Duodenal mucosa (tissue), 2 donors: ENCODE measurements around the gene U2AF2.

ENCODE experiments used
- H3K27ac ChIP-seq: one replicate; pipeline ENCODE4 v1.7.0; 2013; ENCODE audit warnings: low read depth, low read length
- H3K27me3 ChIP-seq, 2 donors: one replicate each; pipeline ENCODE4 v1.7.0; 2013; ENCODE audit warnings: low read length in 2 of 2, control low read depth in 1 of 2; ENCODE audit not compliant: insufficient read depth in 2 of 2, control insufficient read depth in 1 of 2
- H3K36me3 ChIP-seq, 2 donors: one replicate each; pipeline ENCODE4 v1.7.0; 2013; ENCODE audit warnings: low read length in 2 of 2, control low read depth in 1 of 2; ENCODE audit not compliant: insufficient read depth in 2 of 2, control insufficient read depth in 1 of 2
- H3K4me1 ChIP-seq, 2 donors: one replicate each; pipeline ENCODE4 v1.7.0; 2013; ENCODE audit warnings: low read length in 2 of 2, control low read depth in 1 of 2; ENCODE audit not compliant: insufficient read depth in 2 of 2, control insufficient read depth in 1 of 2
- H3K4me3 ChIP-seq, 2 donors: one replicate each; pipeline ENCODE4 v1.7.0; 2013; ENCODE audit warnings: low read length in 2 of 2, low read depth in 1 of 2
- H3K9ac ChIP-seq, 2 donors: one replicate each; pipeline ENCODE4 v1.7.0; 2013; ENCODE audit warnings: low read length in 2 of 2, low read depth in 1 of 2
- H3K9me3 ChIP-seq, 2 donors: one replicate each; pipeline ENCODE4 v1.7.0; 2013; ENCODE audit warnings: low read length in 2 of 2, control low read depth in 1 of 2; ENCODE audit not compliant: control insufficient read depth in 1 of 2

U2AF2 gene

DNA sequence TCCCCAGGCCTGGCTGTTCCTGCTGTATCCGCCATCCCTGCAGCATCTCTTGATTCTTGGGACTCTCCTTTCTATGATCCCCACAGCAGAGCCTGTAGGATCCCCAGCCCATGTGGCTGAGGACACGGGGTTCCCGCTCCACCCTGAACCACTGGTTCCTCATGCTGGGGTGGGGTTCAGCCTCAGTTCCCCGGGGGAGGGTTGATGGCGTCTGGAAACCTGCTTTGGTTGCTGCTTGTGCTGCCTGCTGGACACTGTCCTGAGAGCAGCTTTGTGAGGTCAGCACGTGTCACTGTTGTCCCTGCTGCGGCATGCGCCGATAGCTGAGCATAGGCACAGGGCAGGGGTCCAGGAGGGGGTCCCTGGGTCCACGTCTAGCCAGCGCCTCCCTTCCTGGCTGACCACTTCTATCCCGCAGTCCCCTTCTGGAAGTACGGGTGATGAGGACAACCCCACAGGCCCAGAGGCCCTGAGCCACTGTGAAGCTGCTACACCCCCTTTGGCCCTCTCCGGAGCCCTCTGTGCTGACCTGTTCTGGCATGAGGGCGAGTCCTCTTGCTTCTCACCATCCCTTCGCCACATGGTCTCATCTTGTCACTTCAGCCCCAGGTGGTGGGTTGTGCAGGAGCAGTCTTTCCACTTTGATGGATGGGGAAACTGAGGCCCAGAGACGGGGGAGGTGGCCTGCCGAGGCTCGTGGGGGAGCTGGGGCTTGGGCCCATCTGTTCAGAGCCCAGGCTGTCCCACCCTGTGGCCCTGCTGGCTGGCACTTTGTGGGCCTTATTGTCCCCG lies 25.7 kb downstream of the U2AF2 start:
- peaks cover 72 to 84% of the 10 kb centered on the region in 2 donors for H3K4me1 ChIP-seq
- no peak overlapping the region for H3K4me3 ChIP-seq
- no peaks in the 10 kb centered on the region for H3K9me3 ChIP-seq
- no peak overlapping the region for H3K9ac ChIP-seq
- no peaks in the 10 kb centered on the region for H3K27me3 ChIP-seq
- peaks cover 40 to 58% of the 10 kb centered on the region in 2 donors for H3K36me3 ChIP-seq
- no peak overlapping the region for H3K27ac ChIP-seq

GRCh38 chr19:55681131-55682092 lies 26.6 kb downstream of the U2AF2 start:
- Histone ChIP-seq H3K4me1 (peaks cover 77 to 84% of the 10 kb centered on the region in 2 donors), H3K27ac (no peak overlapping the region), H3K4me3 (no peak overlapping the region), H3K36me3 (peaks cover 46 to 66% of the 10 kb centered on the region in 2 donors), H3K9ac (no peak overlapping the region), H3K27me3 (no peaks in the 10 kb centered on the region), H3K9me3 (no peaks in the 10 kb centered on the region)

DNA sequence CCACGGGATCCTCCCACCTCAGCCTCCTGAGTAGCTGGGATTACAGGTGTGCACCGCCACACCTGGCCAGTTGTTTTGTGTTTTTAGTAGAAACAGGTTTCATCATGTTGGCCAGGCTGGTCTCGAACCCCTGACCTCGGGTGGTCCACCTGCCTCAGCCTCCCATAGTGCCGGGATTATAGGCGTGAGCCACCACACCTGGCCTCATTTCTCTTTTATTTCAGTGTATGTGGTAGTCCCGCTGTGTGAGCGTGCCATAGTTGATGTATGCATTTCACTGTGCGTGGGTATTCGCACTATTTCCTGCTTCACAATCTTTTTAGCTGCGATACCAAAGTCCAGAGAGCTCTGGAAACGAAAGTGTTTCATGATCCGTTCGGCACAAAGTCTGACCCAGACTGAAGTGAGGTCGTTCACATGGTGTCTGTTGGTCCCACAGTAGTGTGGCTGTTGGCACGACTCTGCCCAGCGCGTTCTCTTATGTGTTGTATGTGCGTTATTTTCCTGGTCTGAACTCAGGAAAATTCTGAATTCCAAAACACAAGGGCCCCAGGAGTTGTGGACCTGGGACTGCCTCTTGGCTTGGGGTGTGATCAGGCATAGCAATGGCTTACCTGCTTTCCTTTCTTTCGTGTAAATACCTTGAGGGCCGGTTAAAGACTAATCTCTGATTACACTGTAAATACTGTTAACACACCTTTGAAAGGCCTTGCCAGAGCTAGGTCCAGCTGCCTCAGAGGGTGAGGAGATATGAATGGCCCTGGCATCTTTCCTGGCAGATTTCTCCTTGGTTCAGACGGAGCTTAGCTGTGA lies 28.8 kb downstream of the U2AF2 start:
- H3K9ac ChIP-seq: peak overlapping the region; percentile 42 to 63
- H3K4me3 ChIP-seq: peak overlapping the region; percentile 36 to 39
- no peaks in the 10 kb centered on the region for H3K9me3 ChIP-seq
- H3K27ac ChIP-seq: peak overlapping the region; percentile 77
- H3K4me1 ChIP-seq: peaks cover 69 to 81% of the 10 kb centered on the region in 2 donors
- H3K27me3 ChIP-seq: no peaks in the 10 kb centered on the region
- peaks cover 46 to 66% of the 10 kb centered on the region in 2 donors for H3K36me3 ChIP-seq

DNA sequence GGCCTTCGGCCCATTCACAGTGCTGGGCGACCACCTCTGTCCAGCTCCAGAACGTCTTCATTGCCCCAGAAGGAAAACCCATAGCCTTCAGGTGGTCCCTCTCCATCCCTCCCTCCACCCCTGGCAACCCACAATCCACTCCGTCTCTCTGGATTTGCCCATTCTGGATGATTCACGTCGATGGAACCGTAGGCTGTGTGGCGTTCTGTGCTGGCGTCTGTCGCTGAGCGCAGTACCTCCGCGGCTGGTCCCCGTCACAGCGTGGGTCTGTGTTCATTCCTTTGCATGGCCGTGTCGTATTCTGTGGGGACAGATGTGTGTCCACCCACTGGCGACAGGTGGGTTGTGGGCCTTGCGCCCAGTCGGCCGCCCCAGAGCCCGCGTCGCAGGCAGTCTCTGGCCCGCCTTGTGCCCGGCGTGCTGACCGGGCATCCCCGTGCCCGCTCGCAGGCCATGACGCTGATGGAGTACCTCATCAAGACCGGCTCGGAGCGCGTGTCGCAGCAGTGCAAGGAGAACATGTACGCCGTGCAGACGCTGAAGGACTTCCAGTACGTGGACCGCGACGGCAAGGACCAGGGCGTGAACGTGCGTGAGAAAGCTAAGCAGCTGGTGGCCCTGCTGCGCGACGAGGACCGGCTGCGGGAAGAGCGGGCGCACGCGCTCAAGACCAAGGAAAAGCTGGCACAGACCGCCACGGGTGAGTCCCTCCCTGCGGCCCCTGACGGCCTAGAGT lies 30.3 kb downstream of the U2AF2 start:
- Histone ChIP-seq H3K4me3 (peak overlapping the region in 1 of 2 donors; percentile 36), H3K27me3 (no peaks in the 10 kb centered on the region), H3K36me3 (peaks cover 42 to 65% of the 10 kb centered on the region in 2 donors), H3K27ac (peak overlapping the region; percentile 77), H3K9me3 (no peaks in the 10 kb centered on the region), H3K9ac (peak overlapping the region; percentile 42 to 63), H3K4me1 (peaks cover 66 to 76% of the 10 kb centered on the region in 2 donors)

GRCh38 chr19:55685776-55686175 lies 30.9 kb downstream of the U2AF2 start:
- Histone ChIP-seq H3K27ac (no peak overlapping the region), H3K9me3 (no peaks in the 10 kb centered on the region), H3K4me1 (peaks cover 60 to 71% of the 10 kb centered on the region in 2 donors), H3K9ac (peak overlapping the region in 1 of 2 donors; percentile 43), H3K4me3 (no peak overlapping the region), H3K27me3 (no peaks in the 10 kb centered on the region), H3K36me3 (peaks cover 43 to 65% of the 10 kb centered on the region in 2 donors)

- Histone ChIP-seq H3K4me1 (peaks cover 53 to 71% of the 10 kb centered on the region in 2 donors), H3K4me3 (peak overlapping the region in 1 of 2 donors; percentile 21), H3K27ac (no peak overlapping the region), H3K9ac (peak overlapping the region; percentile 40 to 43), H3K36me3 (peaks cover 40 to 63% of the 10 kb centered on the region in 2 donors), H3K27me3 (no peaks in the 10 kb centered on the region), H3K9me3 (no peaks in the 10 kb centered on the region)
These were observed 31.6 kb downstream of the U2AF2 start for GRCh38 chr19:55686311-55687050.

DNA sequence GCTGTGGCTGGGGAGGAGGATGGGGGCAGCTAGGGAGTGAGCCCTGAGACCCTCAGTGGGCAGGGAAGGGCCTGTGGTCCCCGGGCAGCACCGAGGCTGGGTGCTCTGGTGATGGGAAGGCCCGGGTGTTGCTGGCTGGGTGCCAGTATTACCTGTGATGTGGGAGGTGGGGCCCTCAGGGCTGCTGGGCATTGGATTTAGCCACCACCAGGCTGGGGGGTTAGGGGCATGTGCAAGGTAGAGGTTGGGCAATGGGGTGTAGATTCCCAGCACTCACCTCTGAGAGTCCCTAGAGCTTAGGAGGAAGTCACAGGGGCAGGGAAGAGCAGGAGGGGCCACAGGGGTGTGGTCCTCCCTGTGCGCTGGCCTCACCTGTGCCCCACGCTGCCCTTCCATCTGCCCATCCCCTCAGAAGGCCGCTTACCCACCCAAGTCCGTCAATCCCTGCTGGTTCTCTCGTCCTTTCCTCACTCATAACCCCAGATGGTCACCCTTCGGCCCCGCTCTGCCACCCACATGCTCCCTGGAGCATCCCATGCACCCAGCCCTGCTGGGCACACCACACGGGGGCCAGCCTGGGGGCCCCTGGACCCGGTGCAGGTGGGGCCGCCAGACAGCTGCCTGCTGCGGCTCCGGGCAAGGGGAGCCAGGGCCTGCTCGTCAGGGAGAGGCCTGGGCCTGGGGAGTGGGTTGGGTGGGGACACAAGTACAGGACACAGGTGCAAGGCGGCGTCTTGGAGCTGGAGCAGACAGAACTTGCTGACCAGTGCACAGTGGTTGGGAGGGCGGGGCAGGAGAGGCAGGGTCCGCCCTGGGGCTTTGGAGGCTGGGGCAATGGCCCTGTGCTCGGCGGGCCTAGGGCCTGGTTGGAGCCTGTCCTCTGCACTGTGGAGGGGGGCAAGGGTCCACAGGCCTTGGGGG lies 32.7 kb downstream of the U2AF2 start:
- peaks cover 45 to 63% of the 10 kb centered on the region in 2 donors for H3K4me1 ChIP-seq
- peak overlapping the region; percentile 20 to 63 for H3K9ac ChIP-seq

More for the DNA sequence above, 32.7 kb downstream of the U2AF2 start:
- H3K9me3 ChIP-seq: no peaks in the 10 kb centered on the region
- H3K4me3 ChIP-seq: peak overlapping the region; percentile 19 to 43
- H3K27me3 ChIP-seq: no peaks in the 10 kb centered on the region
- H3K36me3 ChIP-seq: peaks cover 41 to 62% of the 10 kb centered on the region in 2 donors
- peak overlapping the region; percentile 63 for H3K27ac ChIP-seq
